ENCODE measurements around the gene IQSEC3. TPM values are rescaled to one million over a fixed set of nuclear protein-coding genes. Genes with fewer than 3 reads are reported as not detected.

The IQSEC3 gene
- total RNA-seq, 1 experiment from 2014 or later: 1.7 TPM

DNA sequence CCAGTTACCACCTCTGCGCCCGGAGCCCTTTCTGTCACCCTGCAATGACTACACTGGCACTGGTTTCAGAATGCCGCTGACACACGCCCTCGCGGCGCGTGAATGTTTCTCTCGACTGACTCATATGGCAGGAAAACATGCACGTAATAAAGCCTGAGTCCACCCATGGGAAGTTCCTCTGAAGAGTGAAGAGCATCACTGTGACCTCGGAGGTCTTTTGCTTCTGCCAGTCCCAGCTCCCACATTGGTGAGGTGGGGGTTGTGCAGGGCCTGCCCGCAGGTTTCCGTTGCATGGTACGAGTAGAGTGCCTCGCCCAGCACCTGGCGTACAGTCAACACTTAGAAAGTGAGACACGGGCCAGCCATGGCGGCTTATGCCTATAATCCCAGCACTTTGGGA, 158.4 kb downstream of the IQSEC3 start:
- Mint-ChIP-seq H3K4me1 (peaks cover 13% of the 10 kb centered on the region), H3K27me3 (ENCODE audit: low read depth) (peaks cover 5% of the 10 kb centered on the region; the same call in 1 of the 2 replicates), H3K4me3 (no peak overlapping the region), H3K36me3 (no peaks in the 10 kb centered on the region), H3K27ac (no peak overlapping the region), H3K9me3 (no peaks in the 10 kb centered on the region)
- DNase-seq (ENCODE audit: low spot score): no peak
- TF ChIP-seq, protein P1, sequence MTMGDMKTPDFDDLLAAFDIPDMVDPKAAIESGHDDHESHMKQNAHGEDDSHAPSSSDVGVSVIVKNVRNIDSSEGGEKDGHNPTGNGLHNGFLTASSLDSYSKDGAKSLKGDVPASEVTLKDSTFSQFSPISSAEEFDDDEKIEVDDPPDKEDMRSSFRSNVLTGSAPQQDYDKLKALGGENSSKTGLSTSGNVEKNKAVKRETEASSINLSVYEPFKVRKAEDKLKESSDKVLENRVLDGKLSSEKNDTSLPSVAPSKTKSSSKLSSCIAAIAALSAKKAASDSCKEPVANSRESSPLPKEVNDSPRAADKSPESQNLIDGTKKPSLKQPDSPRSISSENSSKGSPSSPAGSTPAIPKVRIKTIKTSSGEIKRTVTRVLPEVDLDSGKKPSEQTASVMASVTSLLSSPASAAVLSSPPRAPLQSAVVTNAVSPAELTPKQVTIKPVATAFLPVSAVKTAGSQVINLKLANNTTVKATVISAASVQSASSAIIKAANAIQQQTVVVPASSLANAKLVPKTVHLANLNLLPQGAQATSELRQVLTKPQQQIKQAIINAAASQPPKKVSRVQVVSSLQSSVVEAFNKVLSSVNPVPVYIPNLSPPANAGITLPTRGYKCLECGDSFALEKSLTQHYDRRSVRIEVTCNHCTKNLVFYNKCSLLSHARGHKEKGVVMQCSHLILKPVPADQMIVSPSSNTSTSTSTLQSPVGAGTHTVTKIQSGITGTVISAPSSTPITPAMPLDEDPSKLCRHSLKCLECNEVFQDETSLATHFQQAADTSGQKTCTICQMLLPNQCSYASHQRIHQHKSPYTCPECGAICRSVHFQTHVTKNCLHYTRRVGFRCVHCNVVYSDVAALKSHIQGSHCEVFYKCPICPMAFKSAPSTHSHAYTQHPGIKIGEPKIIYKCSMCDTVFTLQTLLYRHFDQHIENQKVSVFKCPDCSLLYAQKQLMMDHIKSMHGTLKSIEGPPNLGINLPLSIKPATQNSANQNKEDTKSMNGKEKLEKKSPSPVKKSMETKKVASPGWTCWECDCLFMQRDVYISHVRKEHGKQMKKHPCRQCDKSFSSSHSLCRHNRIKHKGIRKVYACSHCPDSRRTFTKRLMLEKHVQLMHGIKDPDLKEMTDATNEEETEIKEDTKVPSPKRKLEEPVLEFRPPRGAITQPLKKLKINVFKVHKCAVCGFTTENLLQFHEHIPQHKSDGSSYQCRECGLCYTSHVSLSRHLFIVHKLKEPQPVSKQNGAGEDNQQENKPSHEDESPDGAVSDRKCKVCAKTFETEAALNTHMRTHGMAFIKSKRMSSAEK (CRISPR knock-in tag; IDR thresholded peaks at IDR 0.05; ENCODE audit: borderline replicate concordance): no peak
- TF ChIP-seq JAZF1 (CRISPR knock-in tag; IDR thresholded peaks at IDR 0.05) (no peak), NFE2L1 (CRISPR knock-in tag; IDR thresholded peaks at IDR 0.05) (no peak), ZNF671 (CRISPR knock-in tag; IDR thresholded peaks at IDR 0.05) (no peak), FOXK1 (CRISPR knock-in tag; IDR thresholded peaks at IDR 0.05) (no peak), RELA (CRISPR knock-in tag; IDR thresholded peaks at IDR 0.05; ENCODE audit: borderline replicate concordance) (no peak), MXD4 (CRISPR knock-in tag; IDR thresholded peaks at IDR 0.05; ENCODE audit: borderline replicate concordance) (no peak), FOXJ3 (CRISPR knock-in tag; IDR thresholded peaks at IDR 0.05; ENCODE audit: borderline replicate concordance) (no peak), GRHL2 (CRISPR knock-in tag; IDR thresholded peaks at IDR 0.05; ENCODE audit: insufficient replicate concordance, severe bottlenecking) (no peak), KAT7 (CRISPR knock-in tag; IDR thresholded peaks at IDR 0.05; ENCODE audit: borderline replicate concordance) (no peak)
- TF ChIP-seq, protein P2, sequence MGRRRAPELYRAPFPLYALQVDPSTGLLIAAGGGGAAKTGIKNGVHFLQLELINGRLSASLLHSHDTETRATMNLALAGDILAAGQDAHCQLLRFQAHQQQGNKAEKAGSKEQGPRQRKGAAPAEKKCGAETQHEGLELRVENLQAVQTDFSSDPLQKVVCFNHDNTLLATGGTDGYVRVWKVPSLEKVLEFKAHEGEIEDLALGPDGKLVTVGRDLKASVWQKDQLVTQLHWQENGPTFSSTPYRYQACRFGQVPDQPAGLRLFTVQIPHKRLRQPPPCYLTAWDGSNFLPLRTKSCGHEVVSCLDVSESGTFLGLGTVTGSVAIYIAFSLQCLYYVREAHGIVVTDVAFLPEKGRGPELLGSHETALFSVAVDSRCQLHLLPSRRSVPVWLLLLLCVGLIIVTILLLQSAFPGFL (CRISPR knock-in tag; IDR thresholded peaks at IDR 0.05; ENCODE audit: borderline replicate concordance): no peak
- TF ChIP-seq, protein P3, sequence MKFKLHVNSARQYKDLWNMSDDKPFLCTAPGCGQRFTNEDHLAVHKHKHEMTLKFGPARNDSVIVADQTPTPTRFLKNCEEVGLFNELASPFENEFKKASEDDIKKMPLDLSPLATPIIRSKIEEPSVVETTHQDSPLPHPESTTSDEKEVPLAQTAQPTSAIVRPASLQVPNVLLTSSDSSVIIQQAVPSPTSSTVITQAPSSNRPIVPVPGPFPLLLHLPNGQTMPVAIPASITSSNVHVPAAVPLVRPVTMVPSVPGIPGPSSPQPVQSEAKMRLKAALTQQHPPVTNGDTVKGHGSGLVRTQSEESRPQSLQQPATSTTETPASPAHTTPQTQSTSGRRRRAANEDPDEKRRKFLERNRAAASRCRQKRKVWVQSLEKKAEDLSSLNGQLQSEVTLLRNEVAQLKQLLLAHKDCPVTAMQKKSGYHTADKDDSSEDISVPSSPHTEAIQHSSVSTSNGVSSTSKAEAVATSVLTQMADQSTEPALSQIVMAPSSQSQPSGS (CRISPR knock-in tag; IDR thresholded peaks at IDR 0.05; ENCODE audit: borderline replicate concordance, low read depth): no peak
- TF ChIP-seq, protein P4, sequence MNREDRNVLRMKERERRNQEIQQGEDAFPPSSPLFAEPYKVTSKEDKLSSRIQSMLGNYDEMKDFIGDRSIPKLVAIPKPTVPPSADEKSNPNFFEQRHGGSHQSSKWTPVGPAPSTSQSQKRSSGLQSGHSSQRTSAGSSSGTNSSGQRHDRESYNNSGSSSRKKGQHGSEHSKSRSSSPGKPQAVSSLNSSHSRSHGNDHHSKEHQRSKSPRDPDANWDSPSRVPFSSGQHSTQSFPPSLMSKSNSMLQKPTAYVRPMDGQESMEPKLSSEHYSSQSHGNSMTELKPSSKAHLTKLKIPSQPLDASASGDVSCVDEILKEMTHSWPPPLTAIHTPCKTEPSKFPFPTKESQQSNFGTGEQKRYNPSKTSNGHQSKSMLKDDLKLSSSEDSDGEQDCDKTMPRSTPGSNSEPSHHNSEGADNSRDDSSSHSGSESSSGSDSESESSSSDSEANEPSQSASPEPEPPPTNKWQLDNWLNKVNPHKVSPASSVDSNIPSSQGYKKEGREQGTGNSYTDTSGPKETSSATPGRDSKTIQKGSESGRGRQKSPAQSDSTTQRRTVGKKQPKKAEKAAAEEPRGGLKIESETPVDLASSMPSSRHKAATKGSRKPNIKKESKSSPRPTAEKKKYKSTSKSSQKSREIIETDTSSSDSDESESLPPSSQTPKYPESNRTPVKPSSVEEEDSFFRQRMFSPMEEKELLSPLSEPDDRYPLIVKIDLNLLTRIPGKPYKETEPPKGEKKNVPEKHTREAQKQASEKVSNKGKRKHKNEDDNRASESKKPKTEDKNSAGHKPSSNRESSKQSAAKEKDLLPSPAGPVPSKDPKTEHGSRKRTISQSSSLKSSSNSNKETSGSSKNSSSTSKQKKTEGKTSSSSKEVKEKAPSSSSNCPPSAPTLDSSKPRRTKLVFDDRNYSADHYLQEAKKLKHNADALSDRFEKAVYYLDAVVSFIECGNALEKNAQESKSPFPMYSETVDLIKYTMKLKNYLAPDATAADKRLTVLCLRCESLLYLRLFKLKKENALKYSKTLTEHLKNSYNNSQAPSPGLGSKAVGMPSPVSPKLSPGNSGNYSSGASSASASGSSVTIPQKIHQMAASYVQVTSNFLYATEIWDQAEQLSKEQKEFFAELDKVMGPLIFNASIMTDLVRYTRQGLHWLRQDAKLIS (CRISPR knock-in tag; IDR thresholded peaks at IDR 0.05; ENCODE audit: borderline replicate concordance): no peak
- TF ChIP-seq, protein P5, sequence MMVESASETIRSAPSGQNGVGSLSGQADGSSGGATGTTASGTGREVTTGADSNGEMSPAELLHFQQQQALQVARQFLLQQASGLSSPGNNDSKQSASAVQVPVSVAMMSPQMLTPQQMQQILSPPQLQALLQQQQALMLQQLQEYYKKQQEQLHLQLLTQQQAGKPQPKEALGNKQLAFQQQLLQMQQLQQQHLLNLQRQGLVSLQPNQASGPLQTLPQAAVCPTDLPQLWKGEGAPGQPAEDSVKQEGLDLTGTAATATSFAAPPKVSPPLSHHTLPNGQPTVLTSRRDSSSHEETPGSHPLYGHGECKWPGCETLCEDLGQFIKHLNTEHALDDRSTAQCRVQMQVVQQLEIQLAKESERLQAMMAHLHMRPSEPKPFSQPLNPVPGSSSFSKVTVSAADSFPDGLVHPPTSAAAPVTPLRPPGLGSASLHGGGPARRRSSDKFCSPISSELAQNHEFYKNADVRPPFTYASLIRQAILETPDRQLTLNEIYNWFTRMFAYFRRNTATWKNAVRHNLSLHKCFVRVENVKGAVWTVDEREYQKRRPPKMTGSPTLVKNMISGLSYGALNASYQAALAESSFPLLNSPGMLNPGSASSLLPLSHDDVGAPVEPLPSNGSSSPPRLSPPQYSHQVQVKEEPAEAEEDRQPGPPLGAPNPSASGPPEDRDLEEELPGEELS (CRISPR knock-in tag; IDR thresholded peaks at IDR 0.05): no peak
- TF ChIP-seq, protein P6, sequence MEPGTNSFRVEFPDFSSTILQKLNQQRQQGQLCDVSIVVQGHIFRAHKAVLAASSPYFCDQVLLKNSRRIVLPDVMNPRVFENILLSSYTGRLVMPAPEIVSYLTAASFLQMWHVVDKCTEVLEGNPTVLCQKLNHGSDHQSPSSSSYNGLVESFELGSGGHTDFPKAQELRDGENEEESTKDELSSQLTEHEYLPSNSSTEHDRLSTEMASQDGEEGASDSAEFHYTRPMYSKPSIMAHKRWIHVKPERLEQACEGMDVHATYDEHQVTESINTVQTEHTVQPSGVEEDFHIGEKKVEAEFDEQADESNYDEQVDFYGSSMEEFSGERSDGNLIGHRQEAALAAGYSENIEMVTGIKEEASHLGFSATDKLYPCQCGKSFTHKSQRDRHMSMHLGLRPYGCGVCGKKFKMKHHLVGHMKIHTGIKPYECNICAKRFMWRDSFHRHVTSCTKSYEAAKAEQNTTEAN (CRISPR knock-in tag; IDR thresholded peaks at IDR 0.05): no peak
- TF ChIP-seq, protein P7, sequence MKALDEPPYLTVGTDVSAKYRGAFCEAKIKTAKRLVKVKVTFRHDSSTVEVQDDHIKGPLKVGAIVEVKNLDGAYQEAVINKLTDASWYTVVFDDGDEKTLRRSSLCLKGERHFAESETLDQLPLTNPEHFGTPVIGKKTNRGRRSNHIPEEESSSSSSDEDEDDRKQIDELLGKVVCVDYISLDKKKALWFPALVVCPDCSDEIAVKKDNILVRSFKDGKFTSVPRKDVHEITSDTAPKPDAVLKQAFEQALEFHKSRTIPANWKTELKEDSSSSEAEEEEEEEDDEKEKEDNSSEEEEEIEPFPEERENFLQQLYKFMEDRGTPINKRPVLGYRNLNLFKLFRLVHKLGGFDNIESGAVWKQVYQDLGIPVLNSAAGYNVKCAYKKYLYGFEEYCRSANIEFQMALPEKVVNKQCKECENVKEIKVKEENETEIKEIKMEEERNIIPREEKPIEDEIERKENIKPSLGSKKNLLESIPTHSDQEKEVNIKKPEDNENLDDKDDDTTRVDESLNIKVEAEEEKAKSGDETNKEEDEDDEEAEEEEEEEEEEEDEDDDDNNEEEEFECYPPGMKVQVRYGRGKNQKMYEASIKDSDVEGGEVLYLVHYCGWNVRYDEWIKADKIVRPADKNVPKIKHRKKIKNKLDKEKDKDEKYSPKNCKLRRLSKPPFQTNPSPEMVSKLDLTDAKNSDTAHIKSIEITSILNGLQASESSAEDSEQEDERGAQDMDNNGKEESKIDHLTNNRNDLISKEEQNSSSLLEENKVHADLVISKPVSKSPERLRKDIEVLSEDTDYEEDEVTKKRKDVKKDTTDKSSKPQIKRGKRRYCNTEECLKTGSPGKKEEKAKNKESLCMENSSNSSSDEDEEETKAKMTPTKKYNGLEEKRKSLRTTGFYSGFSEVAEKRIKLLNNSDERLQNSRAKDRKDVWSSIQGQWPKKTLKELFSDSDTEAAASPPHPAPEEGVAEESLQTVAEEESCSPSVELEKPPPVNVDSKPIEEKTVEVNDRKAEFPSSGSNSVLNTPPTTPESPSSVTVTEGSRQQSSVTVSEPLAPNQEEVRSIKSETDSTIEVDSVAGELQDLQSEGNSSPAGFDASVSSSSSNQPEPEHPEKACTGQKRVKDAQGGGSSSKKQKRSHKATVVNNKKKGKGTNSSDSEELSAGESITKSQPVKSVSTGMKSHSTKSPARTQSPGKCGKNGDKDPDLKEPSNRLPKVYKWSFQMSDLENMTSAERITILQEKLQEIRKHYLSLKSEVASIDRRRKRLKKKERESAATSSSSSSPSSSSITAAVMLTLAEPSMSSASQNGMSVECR (CRISPR knock-in tag; IDR thresholded peaks at IDR 0.05; ENCODE audit: borderline replicate concordance): no peak
- ATAC-seq: no peak
- CTCF ChIA-PET: no interaction called here
- POLR2A ChIA-PET: no interaction called here
